Endodermal cell (in vitro differentiated cells): Measurements from ENCODE around the gene PALMD. TPM values are rescaled to one million over a fixed set of nuclear protein-coding genes. Genes with fewer than 3 reads are reported as not detected.

Experiments
- DNase-seq: peaks from one replicate; pipeline ENCODE4 v3.0.0-alpha.2; 2017
- H3K27ac ChIP-seq: 2 replicates; pipeline ENCODE4 v1.5.1; 2013; ENCODE audit warnings: mild to moderate bottlenecking, low read depth, low read length, moderate library complexity
- H3K27me3 ChIP-seq: 2 replicates; pipeline ENCODE4 v1.6.1; 2013; ENCODE audit warnings: mild to moderate bottlenecking, low read length, moderate library complexity; ENCODE audit not compliant: insufficient read depth, control insufficient read depth, poor library complexity, severe bottlenecking
- H3K36me3 ChIP-seq: 2 replicates; pipeline ENCODE4 v1.7.0; 2013; ENCODE audit warnings: mild to moderate bottlenecking, low read length, moderate library complexity; ENCODE audit not compliant: control insufficient read depth, insufficient read depth
- H3K4me1 ChIP-seq: one replicate; pipeline ENCODE4 v1.7.0; 2013; ENCODE audit warnings: low read length; ENCODE audit not compliant: control insufficient read depth, insufficient read depth
- H3K4me3 ChIP-seq: 2 replicates; pipeline ENCODE4 v1.5.1; 2013; ENCODE audit warnings: mild to moderate bottlenecking, low read length, moderate library complexity
- H3K9ac ChIP-seq: 2 replicates; pipeline ENCODE4 v1.6.1; 2013; ENCODE audit warnings: mild to moderate bottlenecking, low read length, moderate library complexity; ENCODE audit not compliant: poor library complexity, severe bottlenecking; ENCODE audit errors: extremely low read depth
- H3K9me3 ChIP-seq: 2 replicates; pipeline ENCODE4 v1.6.1; 2013; ENCODE audit warnings: mild to moderate bottlenecking, low read length, moderate library complexity; ENCODE audit not compliant: control insufficient read depth
- H3K27ac Mint-ChIP-seq: 2 replicates; pipeline ENCODE4 v1.8.0; 2020; ENCODE audit warnings: mixed read lengths
- H3K27me3 Mint-ChIP-seq: 2 replicates; pipeline ENCODE4 v1.8.0; 2021; ENCODE audit warnings: mild to moderate bottlenecking, mixed read lengths; ENCODE audit not compliant: insufficient read depth
- H3K36me3 Mint-ChIP-seq: 2 replicates; pipeline ENCODE4 v1.8.0; 2020; ENCODE audit warnings: low read depth, mixed read lengths
- H3K4me1 Mint-ChIP-seq: 2 replicates; pipeline ENCODE4 v1.8.0; 2020; ENCODE audit warnings: mixed read lengths
- H3K4me3 Mint-ChIP-seq: 2 replicates; pipeline ENCODE4 v1.8.0; 2020; ENCODE audit warnings: mild to moderate bottlenecking, moderate library complexity, mixed read lengths
- H3K9me3 Mint-ChIP-seq: 2 replicates; pipeline ENCODE4 v1.8.0; 2020; ENCODE audit warnings: mild to moderate bottlenecking, mixed read lengths
- WGBS, 2 experiments: methylation state at CpG; one replicate each; pipeline versions ENCODE4 v1.1.5 to v1.1.7; 2013; ENCODE audit warnings: missing lambda C conversion rate in 2 of 2, mixed read lengths in 1 of 2; ENCODE audit not compliant: insufficient coverage in 1 of 2, insufficient read length in 1 of 2; 5-methylcytosine and 5-hydroxymethylcytosine counted together
- total RNA-seq, 2 donors: library from RNA; stranded (reverse); fragmentation: NEBNext Ultra II Directional in 1 of 2; extraction: Animal tissue kit (Norgen Biotek cat#: 25700) in 1 of 2; gene quantifications; 2 replicates in 1 of 2; 3 replicates in 1 of 2; pipeline ENCODE4 v1.2.1, GENCODE V29; 2021
- TF ChIP-seq, protein P1 (sequence below): fragments of 200-600 bp; sonication (generic); conservative IDR thresholded peaks from 2 replicates; pipeline ENCODE4 v1.5.0; 2021; ENCODE audit warnings: antibody characterized with exemption, mild to moderate bottlenecking

Gene PALMD
- total RNA-seq, 2 donors from 2014 or later, result 0.24 to 0.26 TPM

DNA sequence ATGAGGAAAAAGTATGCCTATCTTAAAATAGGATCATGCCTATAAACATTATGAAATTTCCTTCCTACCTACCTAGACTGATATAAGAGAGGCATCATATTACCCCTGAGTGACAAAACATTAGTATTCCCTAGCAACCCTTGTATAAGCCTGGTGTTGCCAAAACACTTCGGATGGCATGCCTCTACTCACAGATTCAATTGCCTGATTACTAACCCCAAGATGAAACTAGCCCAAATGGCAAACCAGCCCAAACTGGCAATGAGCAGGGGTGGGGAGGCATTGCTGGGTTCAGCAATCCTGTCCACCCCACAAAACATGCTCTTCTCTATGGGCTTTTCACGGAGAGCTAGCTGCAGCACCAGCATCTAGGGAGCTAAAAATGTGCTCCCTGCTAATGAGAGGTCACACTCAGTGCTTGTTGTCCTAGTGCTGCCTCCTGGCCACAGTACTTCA is 13.9 kb downstream of the PALMD start:
- WGBS, 2 experiments, result 87% methylated on average over 2 of the region's 2 CpGs; no CpG with 5 or more reads in 1 of the 2 experiments
- H3K27ac Mint-ChIP-seq, result no peak overlapping the region
- no peaks in the 10 kb centered on the region for H3K27me3 ChIP-seq
- peak overlapping the region; percentile 21 for H3K27ac ChIP-seq
- H3K9me3 ChIP-seq, result no peaks in the 10 kb centered on the region
- H3K36me3 Mint-ChIP-seq, result no peaks in the 10 kb centered on the region
- H3K36me3 ChIP-seq, result no peaks in the 10 kb centered on the region
- H3K4me1 Mint-ChIP-seq, result peaks cover 9% of the 10 kb centered on the region
- no peaks in the 10 kb centered on the region for H3K9me3 Mint-ChIP-seq
- TF ChIP-seq, protein P1, sequence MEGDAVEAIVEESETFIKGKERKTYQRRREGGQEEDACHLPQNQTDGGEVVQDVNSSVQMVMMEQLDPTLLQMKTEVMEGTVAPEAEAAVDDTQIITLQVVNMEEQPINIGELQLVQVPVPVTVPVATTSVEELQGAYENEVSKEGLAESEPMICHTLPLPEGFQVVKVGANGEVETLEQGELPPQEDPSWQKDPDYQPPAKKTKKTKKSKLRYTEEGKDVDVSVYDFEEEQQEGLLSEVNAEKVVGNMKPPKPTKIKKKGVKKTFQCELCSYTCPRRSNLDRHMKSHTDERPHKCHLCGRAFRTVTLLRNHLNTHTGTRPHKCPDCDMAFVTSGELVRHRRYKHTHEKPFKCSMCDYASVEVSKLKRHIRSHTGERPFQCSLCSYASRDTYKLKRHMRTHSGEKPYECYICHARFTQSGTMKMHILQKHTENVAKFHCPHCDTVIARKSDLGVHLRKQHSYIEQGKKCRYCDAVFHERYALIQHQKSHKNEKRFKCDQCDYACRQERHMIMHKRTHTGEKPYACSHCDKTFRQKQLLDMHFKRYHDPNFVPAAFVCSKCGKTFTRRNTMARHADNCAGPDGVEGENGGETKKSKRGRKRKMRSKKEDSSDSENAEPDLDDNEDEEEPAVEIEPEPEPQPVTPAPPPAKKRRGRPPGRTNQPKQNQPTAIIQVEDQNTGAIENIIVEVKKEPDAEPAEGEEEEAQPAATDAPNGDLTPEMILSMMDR, result no peak
- H3K4me3 Mint-ChIP-seq, result no peak overlapping the region
- H3K4me3 ChIP-seq, result no peak overlapping the region
- H3K9ac ChIP-seq, result no peak overlapping the region
- no peaks in the 10 kb centered on the region for H3K4me1 ChIP-seq
- no peak for DNase-seq
- no peaks in the 10 kb centered on the region for H3K27me3 Mint-ChIP-seq

DNA sequence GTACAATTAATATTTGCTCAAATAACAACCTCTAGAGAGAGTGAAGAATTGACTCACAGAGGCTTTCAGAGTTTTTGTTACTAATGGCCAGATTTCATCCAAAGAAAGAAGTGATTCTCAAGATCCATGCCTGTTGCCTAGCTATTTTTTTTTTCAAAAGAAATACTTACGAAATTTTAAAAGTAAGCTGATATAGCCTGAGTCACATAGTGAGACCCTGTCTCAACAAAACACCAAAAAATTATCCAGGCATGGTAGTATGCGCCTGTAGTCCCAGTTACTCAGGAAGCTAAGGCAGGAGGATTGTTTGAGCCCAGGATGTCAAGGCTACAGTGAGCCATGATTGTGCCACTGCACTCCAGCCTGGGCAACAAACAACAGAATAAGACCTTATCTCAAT is 14.6 kb downstream of the PALMD start:
- H3K27ac ChIP-seq, result no peak overlapping the region
- no peak overlapping the region for H3K27ac Mint-ChIP-seq
- no peaks in the 10 kb centered on the region for H3K36me3 ChIP-seq
- H3K27me3 Mint-ChIP-seq, result no peaks in the 10 kb centered on the region
- no peak overlapping the region for H3K9ac ChIP-seq
- H3K4me3 ChIP-seq, result no peak overlapping the region
- no peaks in the 10 kb centered on the region for H3K36me3 Mint-ChIP-seq
- no peaks in the 10 kb centered on the region for H3K27me3 ChIP-seq
- no peaks in the 10 kb centered on the region for H3K4me1 ChIP-seq
- WGBS, 2 experiments, result 91 to 95% methylated on average over 2 of the region's 2 CpGs
- no peak overlapping the region for H3K4me3 Mint-ChIP-seq
- TF ChIP-seq, protein P1, result no peak
- H3K9me3 ChIP-seq, result no peaks in the 10 kb centered on the region
- no peak for DNase-seq
- peaks cover 9% of the 10 kb centered on the region for H3K4me1 Mint-ChIP-seq
- no peaks in the 10 kb centered on the region for H3K9me3 Mint-ChIP-seq

DNA sequence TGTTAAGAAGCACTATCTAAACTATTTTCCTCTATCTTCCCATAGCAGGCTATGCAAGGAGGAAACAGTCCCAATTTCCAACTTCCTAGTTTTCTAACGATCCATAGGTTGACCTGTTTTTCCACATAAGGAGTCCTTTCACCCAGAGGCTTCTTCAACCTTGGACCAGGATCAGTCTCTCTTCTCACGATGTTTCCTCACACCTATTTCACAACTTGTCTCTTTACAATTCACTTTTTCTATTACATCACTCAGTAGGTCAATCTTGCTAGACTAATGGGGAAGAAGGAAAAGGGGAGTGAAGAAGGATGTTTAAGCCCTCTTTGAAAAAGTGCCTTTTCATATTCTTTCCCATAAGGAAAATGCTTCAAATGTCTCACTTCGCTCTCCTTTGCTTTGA is 15.9 kb downstream of the PALMD start:
- H3K4me3 Mint-ChIP-seq, result no peak overlapping the region
- H3K27ac Mint-ChIP-seq, result no peak overlapping the region
- Histone ChIP-seq H3K27me3 (no peaks in the 10 kb centered on the region), H3K4me1 (no peaks in the 10 kb centered on the region), H3K4me3 (no peak overlapping the region), H3K36me3 (no peaks in the 10 kb centered on the region), H3K9ac (no peak overlapping the region), H3K27ac (no peak overlapping the region), H3K9me3 (no peaks in the 10 kb centered on the region)
- TF ChIP-seq, protein P1, result no peak
- no peak for DNase-seq
- no peaks in the 10 kb centered on the region for H3K36me3 Mint-ChIP-seq
- no peaks in the 10 kb centered on the region for H3K9me3 Mint-ChIP-seq
- peaks cover 13% of the 10 kb centered on the region for H3K4me1 Mint-ChIP-seq
- no peaks in the 10 kb centered on the region for H3K27me3 Mint-ChIP-seq
- 83 to 84% methylated on average over 1 to 3 of the region's 3 CpGs for WGBS, 2 experiments
